ENCODE measurements around the gene THSD7B. TPM values are rescaled to one million over a fixed set of nuclear protein-coding genes. Genes with fewer than 3 reads are reported as not detected.
A peak's percentile ranks its signal among the peaks of the same experiment; 100 is the strongest.

THSD7B gene
- total and polyA plus RNA-seq, 10 of the 15 experiments (the other 5 are each of a cell fraction or from before 2014, with no cell fraction given): 0.03 to 0.56 (median 0.28) TPM

- FAIRE-seq (no peak), ATAC-seq (peak; percentile 67), DNase-seq (ENCODE audit: low read depth, low spot score) (no peak)
- POLR2A ChIA-PET: interaction anchor here (0.7 kb wide), 1 partner anchor 70 kb away, joined by 3 read pairs; no protein-coding TSS in a partner anchor
- BruUV-seq (replicated peaks): no TSS peak
- SMC1A ChIA-PET (ENCODE audit: uncharacterized antibody, unreplicated experiment): interaction anchor here (0.6 to 1.1 kb wide), 2 partner anchors 17 to 1369 kb away, joined by 3 read pairs; no protein-coding TSS in a partner anchor
- TF ChIP-seq TCF3 (IDR thresholded peaks at IDR 0.05; ENCODE audit: borderline replicate concordance, insufficient read depth, low read depth, low read length): no peak
- TF ChIP-seq MEF2B (IDR thresholded peaks at IDR 0.05; ENCODE audit: partially characterized antibody, poor library complexity, severe bottlenecking): peak; percentile 43
- RAD21 ChIA-PET (ENCODE audit: unreplicated experiment): interaction anchor here (1.3 kb wide), 1 partner anchor 85 kb away, joined by 3 read pairs; no protein-coding TSS in a partner anchor
- H3K4me1 ChIP-seq (ENCODE audit: control insufficient read depth, insufficient read depth, low read length): no peaks in the 10 kb centered on the region
- H4K20me1 ChIP-seq (ENCODE audit: control insufficient read depth, insufficient read depth): no peaks in the 10 kb centered on the region
- no peak overlapping the region for H3K4me2 ChIP-seq (ENCODE audit: control insufficient read depth, insufficient read depth)
- H2AFZ ChIP-seq (ENCODE audit: control insufficient read depth, low read depth, low read length): no peak overlapping the region
- intact Hi-C loops (cut with micrococcal nuclease; ENCODE audit: unreplicated experiment): loop anchor here (5.0 kb wide), 2 partner anchors 70 to 120 kb away; no protein-coding TSS in a partner anchor
- H3K36me3 ChIP-seq (ENCODE audit: control insufficient read depth in 2 of 2, insufficient read depth in 2 of 2, low read length in 1 of 2): no peaks in the 10 kb centered on the region
- in situ Hi-C loops (cut with MboI): no loop called here
- no peaks in the 10 kb centered on the region for H3K79me2 ChIP-seq (ENCODE audit: control insufficient read depth, insufficient read depth, low read length)
- H3K27ac ChIP-seq (ENCODE audit: control insufficient read depth, insufficient read depth): no peak overlapping the region
- no peaks in the 10 kb centered on the region for H3K27me3 ChIP-seq (replicated peaks in 1 of 2; ENCODE audit: control insufficient read depth in 2 of 2, insufficient read depth in 2 of 2, low read length in 1 of 2)
- CTCF ChIA-PET: interaction anchor here (1.4 kb wide), 1 partner anchor 119 kb away, joined by 3 read pairs; no protein-coding TSS in a partner anchor
- no peaks in the 10 kb centered on the region for H3K9me3 ChIP-seq (replicated peaks; ENCODE audit: control insufficient read depth, insufficient read depth, low read length)
- no peak overlapping the region for H3K9ac ChIP-seq (ENCODE audit: control insufficient read depth, insufficient read depth, low read length)
- H3K4me3 ChIP-seq: no peak overlapping the region
Observed at GRCh38 chr2:137291836-137292570, 526.7 kb downstream of the THSD7B start.

DNA sequence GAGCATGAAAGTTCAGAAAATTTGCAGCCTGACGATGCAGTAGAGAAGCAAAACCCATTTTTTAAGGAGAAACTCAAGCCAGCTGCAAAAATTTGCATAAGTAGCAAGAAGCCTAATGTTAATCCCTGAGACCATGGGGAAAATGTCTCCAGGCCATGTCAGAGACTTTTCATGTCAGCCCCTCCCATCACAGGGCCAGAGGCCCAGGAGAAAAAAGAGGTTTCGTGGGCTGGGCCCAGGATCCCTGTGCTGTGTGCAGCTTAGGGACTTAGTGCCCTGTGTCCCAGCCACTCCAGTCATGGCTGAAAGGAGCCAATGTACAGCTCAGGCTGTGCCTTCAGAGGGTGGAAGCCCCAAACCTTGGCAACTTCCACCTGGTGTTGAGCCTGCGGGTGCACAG lies 533.0 kb downstream of the THSD7B start:
- FAIRE-seq: no peak
- Histone ChIP-seq H2AFZ (ENCODE audit: control insufficient read depth, low read depth, low read length) (no peak overlapping the region), H3K27me3 (replicated peaks in 1 of 2; ENCODE audit: control insufficient read depth in 2 of 2, insufficient read depth in 2 of 2, low read length in 1 of 2) (no peaks in the 10 kb centered on the region), H3K4me3 (no peak overlapping the region), H3K4me2 (ENCODE audit: control insufficient read depth, insufficient read depth) (no peak overlapping the region), H3K4me1 (ENCODE audit: control insufficient read depth, insufficient read depth, low read length) (no peaks in the 10 kb centered on the region), H3K36me3 (ENCODE audit: control insufficient read depth in 2 of 2, insufficient read depth in 2 of 2, low read length in 1 of 2) (no peaks in the 10 kb centered on the region), H3K79me2 (ENCODE audit: control insufficient read depth, insufficient read depth, low read length) (no peaks in the 10 kb centered on the region), H4K20me1 (ENCODE audit: control insufficient read depth, insufficient read depth) (no peaks in the 10 kb centered on the region), H3K9ac (ENCODE audit: control insufficient read depth, insufficient read depth, low read length) (no peak overlapping the region), H3K9me3 (replicated peaks; ENCODE audit: control insufficient read depth, insufficient read depth, low read length) (no peaks in the 10 kb centered on the region; the same call in 2 of the 3 replicates), H3K27ac (ENCODE audit: control insufficient read depth, insufficient read depth) (no peak overlapping the region)
- BruUV-seq (replicated peaks): no TSS peak
- SMC1A ChIA-PET (ENCODE audit: uncharacterized antibody, unreplicated experiment): no interaction called here
- in situ Hi-C loops (cut with MboI) (no loop called here), intact Hi-C loops (cut with micrococcal nuclease; ENCODE audit: unreplicated experiment) (no loop called here)
- POLR2A ChIA-PET: no interaction called here
- TF ChIP-seq MEF2A (IDR thresholded peaks at IDR 0.05; ENCODE audit: insufficient read depth, low read depth, low read length): no peak
- no peak for TF ChIP-seq RUNX3 (IDR thresholded peaks at IDR 0.05; ENCODE audit: low read length)
- TF ChIP-seq GATAD2B (conservative IDR thresholded peaks at IDR 0.05; ENCODE audit: low read depth): no peak
- TF ChIP-seq CBX5 (IDR thresholded peaks at IDR 0.05; ENCODE audit: low read depth): no peak
- TF ChIP-seq SREBF2 (IDR thresholded peaks at IDR 0.05; ENCODE audit: low read length): no peak
- TF ChIP-seq TARDBP (IDR thresholded peaks at IDR 0.05; ENCODE audit: borderline replicate concordance): no peak
- TF ChIP-seq BCLAF1 (IDR thresholded peaks at IDR 0.05): no peak
- no peak for TF ChIP-seq WRNIP1 (IDR thresholded peaks at IDR 0.05; ENCODE audit: borderline replicate concordance, low read depth, low read length)
- no peak for TF ChIP-seq NBN (IDR thresholded peaks at IDR 0.05)
- WGBS (ENCODE audit: insufficient coverage, insufficient replicate concordance, low lambda C conversion rate, missing lambda C conversion rate): 0% methylated on average over 3 of the region's 3 CpGs
- RAD21 ChIA-PET (ENCODE audit: unreplicated experiment): no interaction called here
- no peak for ATAC-seq
- no peak for DNase-seq (ENCODE audit: low read depth, low spot score)
- CTCF ChIA-PET: no interaction called here
